ENCODE measurements around the gene SPEM1. TPM values are rescaled to one million over a fixed set of nuclear protein-coding genes. Genes with fewer than 3 reads are reported as not detected.

SPEM1 gene
- total and polyA plus RNA-seq, 11 donors = not detected

- H3K9me3 ChIP-seq = peaks cover 0 to 4% (median 0%) of the 10 kb centered on the region in 12 donors
- ATAC-seq (peak in 3 of 4 donors; percentile 52 to 59 (median 54)), DNase-seq (peak in 4 of 5 donors; percentile 38 to 76 (median 44))
- intact Hi-C loops (cut with DNase I) = no loop called here
- H3K36me3 ChIP-seq = peaks cover 0 to 16% (median 8%) of the 10 kb centered on the region in 9 donors
- H3K27me3 ChIP-seq = peaks cover 0 to 41% (median 11%) of the 10 kb centered on the region in 9 donors
- WGBS, 4 donors = 12 to 32% (median 19%) methylated on average over 37 to 65 of the region's 65 CpGs
- peaks cover 0 to 36% (median 22%) of the 10 kb centered on the region in 12 donors for H3K4me1 ChIP-seq
- H3K4me3 ChIP-seq = peak overlapping the region; percentile 21 to 60 (median 48)
- peak overlapping the region in 2 of 12 donors; percentile 0 to 43 for H3K27ac ChIP-seq
- TF ChIP-seq POLR2A (IDR thresholded peaks at IDR 0.05) = no peak
- no peak for TF ChIP-seq CTCF (IDR thresholded peaks at IDR 0.05)
Measured at GRCh38 chr17:7383742-7384488, 36.2 kb upstream of the SPEM1 start.

GRCh38 chr17:7384489-7385081 lies 35.5 kb upstream of the SPEM1 start:
- no peak for TF ChIP-seq POLR2A (IDR thresholded peaks at IDR 0.05)
- no peak for TF ChIP-seq CTCF (IDR thresholded peaks at IDR 0.05)
- ATAC-seq (no peak), DNase-seq (no peak)
- Histone ChIP-seq H3K4me1 (peaks cover 0 to 36% (median 22%) of the 10 kb centered on the region in 12 donors), H3K9me3 (no peaks in the 10 kb centered on the region), H3K27ac (peak overlapping the region in 2 of 12 donors; percentile 0 to 43), H3K36me3 (peaks cover 0 to 23% (median 12%) of the 10 kb centered on the region in 9 donors), H3K4me3 (peak overlapping the region in 11 of 12 donors; percentile 21 to 60 (median 49)), H3K27me3 (peaks cover 0 to 40% (median 6%) of the 10 kb centered on the region in 9 donors)
- intact Hi-C loops (cut with DNase I) = no loop called here
- WGBS, 4 donors = 49 to 61% (median 56%) methylated on average over 22 to 23 of the region's 23 CpGs

GRCh38 chr17:7388856-7389255 lies 31.3 kb upstream of the SPEM1 start:
- ATAC-seq (no peak), DNase-seq (no peak)
- Histone ChIP-seq H3K9me3 (no peaks in the 10 kb centered on the region), H3K27me3 (peaks cover 0 to 9% (median 0%) of the 10 kb centered on the region in 9 donors), H3K4me3 (no peak overlapping the region), H3K36me3 (peaks cover 0 to 52% (median 32%) of the 10 kb centered on the region in 9 donors), H3K27ac (no peak overlapping the region), H3K4me1 (peaks cover 0 to 29% (median 15%) of the 10 kb centered on the region in 12 donors)
- no peak for TF ChIP-seq POLR2A (IDR thresholded peaks at IDR 0.05)
- WGBS, 4 donors = 96 to 99% (median 97%) methylated on average over 6 to 10 of the region's 10 CpGs
- intact Hi-C loops (cut with DNase I) = no loop called here

GRCh38 chr17:7389924-7390910 lies 29.9 kb upstream of the SPEM1 start:
- DNase-seq (no peak), ATAC-seq (no peak)
- 86 to 91% (median 89%) methylated on average over 19 of the region's 19 CpGs for WGBS, 4 donors

More at GRCh38 chr17:7389924-7390910, 29.9 kb upstream of the SPEM1 start:
- Histone ChIP-seq H3K9me3 (no peaks in the 10 kb centered on the region), H3K36me3 (peaks cover 0 to 52% (median 32%) of the 10 kb centered on the region in 9 donors), H3K27me3 (no peaks in the 10 kb centered on the region), H3K4me3 (no peak overlapping the region), H3K27ac (no peak overlapping the region), H3K4me1 (peaks cover 0 to 24% (median 14%) of the 10 kb centered on the region in 12 donors)
- TF ChIP-seq CTCF (IDR thresholded peaks at IDR 0.05) = no peak
- no peak for TF ChIP-seq POLR2A (IDR thresholded peaks at IDR 0.05)
- intact Hi-C loops (cut with DNase I) = loop anchor here in 4 of 10 donors (5.0 kb wide), 1 partner anchor 33 kb away; the partner anchor contains the start of gene TMEM95 (in 4 of the 4)

Data from heart left ventricle (tissue), 16 donors.